GM23248 (cell line): Measurements from ENCODE around the gene PTPRN2. TPM values are rescaled to one million over a fixed set of nuclear protein-coding genes. Genes with fewer than 3 reads are reported as not detected.
"Not testable (repeated sequence)": the region's sequence is repeated elsewhere in the genome, so short reads cannot be mapped to it uniquely, and the experiment has no call there.

Experiments
- DNase-seq: peaks from one replicate; pipeline ENCODE4 v3.0.0-alpha.2; 2015
- H2AFZ ChIP-seq: fragments of 200-600 bp; sonication (generic); 2 replicates; pipeline ENCODE4 v1.6.1; 2016; ENCODE audit warnings: antibody characterized with exemption
- H3F3A ChIP-seq: fragments of 200-600 bp; sonication (generic); 2 replicates; pipeline ENCODE4 v1.6.1; 2016; ENCODE audit warnings: mild to moderate bottlenecking, antibody characterized with exemption, mixed run types; ENCODE audit not compliant: insufficient read depth
- H3K27ac ChIP-seq: fragments of 200-600 bp; sonication (generic); 2 replicates; pipeline ENCODE4 v1.5.1; 2016; ENCODE audit warnings: mild to moderate bottlenecking
- H3K27me3 ChIP-seq: fragments of 200-600 bp; sonication (generic); replicated peaks from 2 replicates; pipeline ENCODE4 v1.6.1; 2016; ENCODE audit warnings: mild to moderate bottlenecking; ENCODE audit not compliant: insufficient read depth
- H3K36me3 ChIP-seq: fragments of 200-600 bp; sonication (generic); 2 replicates; pipeline ENCODE4 v1.6.1; 2016; ENCODE audit warnings: low read depth, mild to moderate bottlenecking
- H3K4me1 ChIP-seq: fragments of 200-600 bp; sonication (generic); 2 replicates; pipeline ENCODE4 v1.6.1; 2016; ENCODE audit warnings: mild to moderate bottlenecking; ENCODE audit not compliant: insufficient read depth
- H3K4me2 ChIP-seq: fragments of 200-600 bp; sonication (generic); one replicate; pipeline ENCODE4 v1.6.1; 2016; ENCODE audit warnings: mild to moderate bottlenecking; ENCODE audit not compliant: unreplicated experiment
- H3K4me3 ChIP-seq: fragments of 200-600 bp; sonication (generic); 2 replicates; pipeline ENCODE4 v1.5.1; 2016; ENCODE audit warnings: mild to moderate bottlenecking
- H3K79me2 ChIP-seq: fragments of 200-600 bp; sonication (generic); 2 replicates; pipeline ENCODE4 v1.6.1; 2016; ENCODE audit warnings: mild to moderate bottlenecking; ENCODE audit not compliant: insufficient read depth
- H3K9ac ChIP-seq: fragments of 200-600 bp; sonication (generic); 2 replicates; pipeline ENCODE4 v1.6.1; 2016; ENCODE audit warnings: mild to moderate bottlenecking
- H3K9me2 ChIP-seq: fragments of 200-600 bp; sonication (generic); 2 replicates; pipeline ENCODE4 v1.6.1; 2016; ENCODE audit warnings: mixed run types, mild to moderate bottlenecking, moderate library complexity; ENCODE audit not compliant: insufficient read depth
- H3K9me3 ChIP-seq: fragments of 200-600 bp; sonication (generic); one replicate; pipeline ENCODE4 v1.6.1; 2017; ENCODE audit warnings: low read depth
- H4K20me1 ChIP-seq: fragments of 200-600 bp; sonication (generic); 2 replicates; pipeline ENCODE4 v1.6.0; 2016; ENCODE audit not compliant: insufficient read depth
- EZH2 ChIP-seq: fragments of 200-600 bp; sonication (generic); IDR thresholded peaks from 2 replicates; pipeline ENCODE4 v1.6.1; 2018; ENCODE audit warnings: antibody characterized with exemption, mild to moderate bottlenecking; ENCODE audit not compliant: insufficient read depth, poor library complexity, severe bottlenecking
- EZH2phosphoT487 ChIP-seq: fragments of 200-600 bp; sonication (generic); IDR thresholded peaks from 2 replicates; pipeline ENCODE4 v1.6.1; 2018; ENCODE audit warnings: antibody characterized with exemption, moderate library complexity, mild to moderate bottlenecking, low read depth; ENCODE audit not compliant: insufficient read depth
- WGBS, 2 experiments: methylation state at CpG; one replicate each; pipeline ENCODE4 v1.1.6; 2015 to 2017; ENCODE audit warnings: low lambda C conversion rate in 2 of 2, low coverage in 1 of 2; ENCODE audit errors: missing lambda C conversion rate in 2 of 2; 5-methylcytosine and 5-hydroxymethylcytosine counted together
- in situ Hi-C: fragments of 300-500 bp; cut with MboI; formaldehyde crosslinking; loops from 2 replicates; pipeline ENCODE4 v1.15.0; 2020
- polyA plus RNA-seq: library from polyadenylated mRNA; unstranded; fragments of >200 nt; fragmentation: Nextera tagmentation; extraction: Ambion mirVana; gene quantifications from 2 replicates; pipeline ENCODE4 v1.2.1, GENCODE V29; 2016
- total RNA-seq: library from RNA; depleted of rRNA; stranded (reverse); fragments of >200 nt; shearing (Covaris generic); gene quantifications from 2 replicates; pipeline ENCODE4 v1.2.3, GENCODE V29; 2014

PTPRN2 gene
- total and polyA plus RNA-seq, 2 experiments from 2014 or later = 0.13 TPM; not detected in 1

DNA sequence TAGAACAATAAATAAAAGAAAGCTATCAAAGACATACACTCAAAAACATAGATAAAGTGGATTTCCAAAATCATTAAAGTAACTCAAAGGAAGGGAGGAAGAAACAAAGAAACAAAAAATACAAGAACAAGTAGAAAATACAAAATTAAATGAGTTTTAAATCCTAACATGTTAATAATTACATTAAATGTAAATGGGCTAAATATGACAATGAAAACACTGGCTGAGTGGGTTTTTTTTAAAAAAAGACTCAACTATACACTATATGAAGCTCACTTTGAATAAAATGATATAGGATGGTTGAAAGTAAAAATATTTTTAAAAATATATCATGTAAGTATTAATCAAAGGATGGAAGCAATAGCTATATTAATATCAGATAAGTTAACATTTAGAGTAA, 371.4 kb downstream of the PTPRN2 start:
- Histone ChIP-seq H3K27ac (no peak overlapping the region), H3K9me2 (no peaks in the 10 kb centered on the region), H4K20me1 (no peaks in the 10 kb centered on the region), H3K36me3 (no peaks in the 10 kb centered on the region), H2AFZ (no peak overlapping the region), H3K4me2 (no peak overlapping the region), H3K27me3 (no peaks in the 10 kb centered on the region), H3K79me2 (no peaks in the 10 kb centered on the region), H3K4me1 (no peaks in the 10 kb centered on the region), H3K4me3 (no peak overlapping the region), H3K9ac (no peak overlapping the region), H3F3A (no peaks in the 10 kb centered on the region), H3K9me3 (no peaks in the 10 kb centered on the region)
- in situ Hi-C loops = no loop called here
- DNase-seq = no peak
- TF ChIP-seq EZH2phosphoT487 (no peak), EZH2 (no peak)

GRCh38 chr7:158209435-158209834, 378.2 kb downstream of the PTPRN2 start:
- H2AFZ ChIP-seq = no peak overlapping the region
- H3K4me1 ChIP-seq = no peaks in the 10 kb centered on the region
- H3K79me2 ChIP-seq = no peaks in the 10 kb centered on the region
- H3K36me3 ChIP-seq = no peaks in the 10 kb centered on the region
- no peak overlapping the region for H3K4me2 ChIP-seq
- TF ChIP-seq EZH2phosphoT487 = no peak
- no peak for TF ChIP-seq EZH2
- no peaks in the 10 kb centered on the region for H4K20me1 ChIP-seq
- H3K27ac ChIP-seq = no peak overlapping the region
- no peak for DNase-seq
- H3F3A ChIP-seq = no peaks in the 10 kb centered on the region
- no peaks in the 10 kb centered on the region for H3K9me2 ChIP-seq
- WGBS, 2 experiments = 0 to 8% methylated on average over 1 of the region's 1 CpG
- no peak overlapping the region for H3K9ac ChIP-seq
- no peaks in the 10 kb centered on the region for H3K9me3 ChIP-seq
- H3K27me3 ChIP-seq = no peaks in the 10 kb centered on the region
- no peak overlapping the region for H3K4me3 ChIP-seq
- in situ Hi-C loops = no loop called here

DNA sequence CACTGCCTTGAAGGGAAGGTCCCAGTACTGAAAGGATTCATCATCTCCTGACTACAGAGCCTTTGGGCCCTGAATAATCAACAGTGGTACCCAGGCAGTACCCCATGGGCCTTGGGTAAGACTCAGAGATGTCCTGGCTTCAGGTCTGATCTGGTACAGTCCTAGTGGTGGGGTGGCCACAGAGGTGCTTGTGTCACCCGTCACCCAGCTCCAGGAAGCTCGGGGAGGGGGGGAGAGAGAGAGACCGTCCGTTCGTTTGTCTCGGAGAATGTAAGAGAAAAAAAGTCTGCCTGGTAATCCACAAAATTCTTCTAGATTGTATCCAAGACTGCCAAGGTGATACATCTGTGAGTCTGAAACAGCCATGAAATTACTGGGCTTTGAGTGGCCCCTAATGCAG, 381.3 kb downstream of the PTPRN2 start:
- H3K27ac ChIP-seq = no peak overlapping the region
- H3K9me3 ChIP-seq = no peaks in the 10 kb centered on the region
- no peak overlapping the region for H3K9ac ChIP-seq
- H3K4me1 ChIP-seq = no peaks in the 10 kb centered on the region
- no peak overlapping the region for H2AFZ ChIP-seq
- H3F3A ChIP-seq = no peaks in the 10 kb centered on the region
- TF ChIP-seq EZH2 (no peak), EZH2phosphoT487 (no peak)
- H3K4me2 ChIP-seq = no peak overlapping the region
- WGBS, 2 experiments = 40 to 46% methylated on average over 6 of the region's 6 CpGs
- no peaks in the 10 kb centered on the region for H3K79me2 ChIP-seq
- H3K36me3 ChIP-seq = no peaks in the 10 kb centered on the region
- H4K20me1 ChIP-seq = no peaks in the 10 kb centered on the region
- H3K27me3 ChIP-seq = no peaks in the 10 kb centered on the region
- in situ Hi-C loops = no loop called here
- DNase-seq = no peak
- H3K9me2 ChIP-seq = no peaks in the 10 kb centered on the region
- no peak overlapping the region for H3K4me3 ChIP-seq

DNA sequence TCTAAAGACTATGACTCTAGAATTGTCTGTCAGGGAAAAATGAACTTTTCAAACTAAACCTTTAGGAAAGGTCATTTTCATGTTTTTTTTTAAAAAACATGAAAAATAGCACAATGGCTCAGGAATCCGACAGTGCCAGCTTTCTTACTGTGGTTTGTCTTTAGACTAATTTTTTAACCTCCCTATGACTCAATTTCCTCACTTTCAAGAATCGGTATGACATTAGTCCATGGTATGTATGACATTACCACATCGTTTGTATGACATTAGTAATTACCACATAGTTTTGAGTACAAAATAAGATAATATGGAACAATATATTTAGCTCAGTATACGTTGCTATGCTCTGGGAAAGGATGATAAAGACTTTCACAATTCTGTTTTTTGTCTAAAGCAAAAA, 383.2 kb downstream of the PTPRN2 start:
- no peak overlapping the region for H3K27ac ChIP-seq
- WGBS, 2 experiments = 21 to 29% methylated on average over 4 of the region's 4 CpGs
- no peaks in the 10 kb centered on the region for H3K27me3 ChIP-seq
- no peak overlapping the region for H2AFZ ChIP-seq
- H3K4me3 ChIP-seq = no peak overlapping the region
- no peak for DNase-seq
- no peak overlapping the region for H3K4me2 ChIP-seq
- no peaks in the 10 kb centered on the region for H3K36me3 ChIP-seq
- no peak for TF ChIP-seq EZH2
- TF ChIP-seq EZH2phosphoT487 = no peak
- no peaks in the 10 kb centered on the region for H3F3A ChIP-seq
- in situ Hi-C loops = no loop called here
- no peaks in the 10 kb centered on the region for H3K79me2 ChIP-seq
- H3K9me2 ChIP-seq = no peaks in the 10 kb centered on the region
- H3K9ac ChIP-seq = no peak overlapping the region
- H3K4me1 ChIP-seq = no peaks in the 10 kb centered on the region
- H3K9me3 ChIP-seq = no peaks in the 10 kb centered on the region
- no peaks in the 10 kb centered on the region for H4K20me1 ChIP-seq

GRCh38 chr7:158203948-158204347, 383.7 kb downstream of the PTPRN2 start:
- in situ Hi-C loops = not testable (repeated sequence)

More at GRCh38 chr7:158203948-158204347, 383.7 kb downstream of the PTPRN2 start:
- H3K9me2 ChIP-seq, H3K27ac ChIP-seq, H3K4me1 ChIP-seq, H3K9ac ChIP-seq, H4K20me1 ChIP-seq, H3F3A ChIP-seq, H3K4me2 ChIP-seq, H3K27me3 ChIP-seq, H3K9me3 ChIP-seq, DNase-seq, H3K4me3 ChIP-seq, H2AFZ ChIP-seq, H3K36me3 ChIP-seq, H3K79me2 ChIP-seq: not testable (repeated sequence)
- WGBS, 2 experiments = 17 to 25% methylated on average over 23 to 39 of the region's 42 CpGs
